ENCODE results near the gene PHC2.

PHC2 gene

DNA sequence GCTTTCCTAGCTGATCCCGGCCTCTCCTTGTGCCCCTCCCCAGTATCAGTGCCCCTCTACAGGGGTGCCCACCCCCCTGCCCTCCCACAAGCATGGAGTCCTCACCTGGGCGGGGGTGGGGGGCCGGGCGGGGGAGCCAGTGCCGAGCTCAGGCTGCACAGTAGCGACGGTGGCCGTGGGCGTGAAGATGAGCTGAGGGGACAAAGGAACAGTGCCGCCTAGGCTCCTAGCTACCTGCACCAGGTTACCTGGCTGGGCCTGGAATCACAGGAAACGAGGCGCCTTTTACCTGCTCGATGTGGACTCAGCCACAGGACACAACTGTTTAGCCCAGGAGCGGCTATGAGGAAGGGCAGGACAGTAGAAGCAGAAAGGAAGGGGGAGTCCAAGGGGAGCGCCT lies 62.5 kb downstream of the PHC2 start:
- H3K27ac ChIP-seq = no peak overlapping the region
- TF ChIP-seq, protein P1, sequence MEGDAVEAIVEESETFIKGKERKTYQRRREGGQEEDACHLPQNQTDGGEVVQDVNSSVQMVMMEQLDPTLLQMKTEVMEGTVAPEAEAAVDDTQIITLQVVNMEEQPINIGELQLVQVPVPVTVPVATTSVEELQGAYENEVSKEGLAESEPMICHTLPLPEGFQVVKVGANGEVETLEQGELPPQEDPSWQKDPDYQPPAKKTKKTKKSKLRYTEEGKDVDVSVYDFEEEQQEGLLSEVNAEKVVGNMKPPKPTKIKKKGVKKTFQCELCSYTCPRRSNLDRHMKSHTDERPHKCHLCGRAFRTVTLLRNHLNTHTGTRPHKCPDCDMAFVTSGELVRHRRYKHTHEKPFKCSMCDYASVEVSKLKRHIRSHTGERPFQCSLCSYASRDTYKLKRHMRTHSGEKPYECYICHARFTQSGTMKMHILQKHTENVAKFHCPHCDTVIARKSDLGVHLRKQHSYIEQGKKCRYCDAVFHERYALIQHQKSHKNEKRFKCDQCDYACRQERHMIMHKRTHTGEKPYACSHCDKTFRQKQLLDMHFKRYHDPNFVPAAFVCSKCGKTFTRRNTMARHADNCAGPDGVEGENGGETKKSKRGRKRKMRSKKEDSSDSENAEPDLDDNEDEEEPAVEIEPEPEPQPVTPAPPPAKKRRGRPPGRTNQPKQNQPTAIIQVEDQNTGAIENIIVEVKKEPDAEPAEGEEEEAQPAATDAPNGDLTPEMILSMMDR (conservative IDR thresholded peaks at IDR 0.05) = no peak

DNA sequence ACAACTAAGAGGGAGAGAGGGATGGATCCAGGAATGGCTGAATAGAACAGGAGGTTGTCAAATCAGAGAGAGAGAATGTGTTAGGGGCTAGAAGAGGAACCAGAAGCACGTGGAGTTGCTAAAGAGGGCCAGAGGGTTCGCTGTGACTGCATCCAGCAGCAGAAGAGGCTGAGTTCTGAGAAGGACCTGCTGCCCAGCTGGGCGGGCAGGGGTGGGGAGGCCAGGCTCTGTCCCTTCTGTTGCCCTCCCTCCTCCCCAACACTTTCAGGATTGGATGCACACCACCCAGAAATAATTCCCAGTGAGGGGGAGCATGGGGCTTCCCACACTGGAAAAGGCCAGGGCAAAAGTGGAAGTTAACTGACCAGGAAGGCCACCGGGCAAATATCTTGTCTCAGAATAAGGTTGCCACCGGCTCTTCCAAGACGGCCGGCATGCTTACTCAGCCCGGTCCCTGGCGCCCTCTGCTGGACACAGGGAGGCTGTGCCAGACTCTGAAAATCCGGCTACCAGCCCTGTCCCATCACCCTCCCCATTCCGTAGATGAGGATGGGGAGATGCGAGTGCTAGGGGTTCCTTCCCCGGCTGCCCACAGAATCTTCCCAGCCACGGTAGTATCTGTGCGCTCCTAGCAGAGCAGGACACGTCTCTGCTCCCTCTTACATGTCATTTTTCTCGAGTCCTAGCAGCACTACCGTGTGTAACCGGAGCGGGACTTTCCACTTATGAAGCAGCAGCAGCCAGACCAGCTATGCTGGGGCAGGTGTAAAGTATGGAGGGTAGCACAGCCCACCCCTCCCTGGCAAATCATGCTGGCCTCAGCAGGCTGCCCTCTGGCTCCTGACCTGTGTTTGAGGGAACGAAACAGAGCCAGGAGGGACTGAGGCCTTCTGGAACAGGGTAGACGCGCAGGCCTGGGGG lies 63.1 kb downstream of the PHC2 start:
- TF ChIP-seq, protein P1 (conservative IDR thresholded peaks at IDR 0.05) = peak; percentile 96
- H3K27ac ChIP-seq = peak overlapping the region; percentile 40; the same call in 1 of the 2 replicates

DNA sequence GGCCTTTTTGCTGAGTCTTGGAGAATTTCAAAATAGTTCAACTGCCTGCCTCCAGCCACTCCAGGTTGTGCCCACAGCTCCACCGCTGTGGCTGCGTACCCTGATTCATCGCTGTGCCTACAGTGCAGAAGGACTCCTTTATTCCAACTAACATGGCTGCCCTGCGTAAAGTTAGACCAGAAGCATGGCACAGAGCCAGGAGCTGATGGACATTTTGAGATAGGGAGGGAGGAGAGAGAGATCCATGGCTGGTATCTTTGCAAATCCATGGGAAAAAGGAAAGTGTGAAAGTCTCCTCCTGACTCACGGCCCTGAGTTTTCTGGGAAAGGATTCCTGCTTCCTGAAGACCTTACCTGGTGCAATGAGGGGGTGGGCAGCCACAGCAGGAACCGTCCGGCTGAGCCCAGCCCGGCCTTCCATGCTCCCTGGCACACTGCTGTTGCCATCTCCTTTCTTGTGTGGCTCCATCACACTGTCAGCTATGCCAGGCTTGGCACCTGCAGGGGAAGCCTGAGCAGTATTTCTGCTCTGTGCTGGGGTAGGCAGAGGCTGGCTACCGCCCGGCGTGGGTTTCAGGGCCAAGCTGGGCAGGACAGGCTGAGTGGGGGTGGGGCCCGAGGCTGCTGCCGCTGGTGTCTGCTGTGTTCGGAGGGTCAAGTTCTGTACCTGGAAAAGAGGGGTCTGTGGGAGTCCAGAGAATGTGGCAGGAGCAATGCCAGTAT lies 64.0 kb downstream of the PHC2 start:
- TF ChIP-seq, protein P1 (conservative IDR thresholded peaks at IDR 0.05) = no peak
- H3K27ac ChIP-seq = peak overlapping the region; percentile 40; the same call in 1 of the 2 replicates

DNA sequence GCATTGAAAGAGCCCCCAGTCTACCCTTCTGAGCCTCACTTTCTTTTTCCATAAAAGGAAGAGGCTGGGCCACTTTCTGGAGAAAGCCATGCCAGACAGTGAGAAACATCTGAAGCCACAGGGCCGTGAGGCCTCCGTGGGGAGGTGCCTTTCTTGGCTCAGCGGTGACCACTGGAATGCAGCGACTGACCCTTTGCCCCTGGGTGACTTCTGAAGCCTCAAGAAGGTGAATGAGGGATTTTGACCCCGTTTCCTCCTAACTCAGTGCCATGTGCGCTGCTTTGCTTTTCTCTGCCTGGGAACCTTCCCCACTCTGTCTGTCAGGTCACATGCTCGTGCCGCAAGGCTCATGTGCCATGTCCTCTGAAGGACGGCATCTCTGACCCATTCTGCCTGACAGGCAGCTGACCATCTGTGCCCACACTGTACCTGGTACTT lies 65.3 kb downstream of the PHC2 start:
- peak overlapping the region; percentile 80; the same call in 1 of the 2 replicates for H3K27ac ChIP-seq
- TF ChIP-seq, protein P1 (conservative IDR thresholded peaks at IDR 0.05) = no peak

DNA sequence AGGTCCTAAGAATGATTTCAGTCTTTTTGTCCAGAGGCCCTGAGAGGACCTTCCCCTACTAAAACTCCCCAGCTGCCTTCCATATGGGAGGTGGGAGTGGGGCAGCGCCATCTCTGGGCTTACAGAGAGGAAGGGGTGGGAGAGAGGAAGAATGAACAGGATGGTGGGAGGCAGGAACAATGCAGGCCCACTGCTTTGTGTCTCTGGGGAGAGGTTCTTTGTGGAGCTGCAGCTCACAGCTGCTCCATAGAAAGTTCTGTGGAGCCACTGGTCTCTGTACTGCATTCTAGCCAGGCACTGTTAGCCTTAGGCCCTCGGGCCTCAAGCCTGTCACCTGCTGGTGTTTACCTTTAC lies 66.4 kb downstream of the PHC2 start:
- TF ChIP-seq, protein P1 (conservative IDR thresholded peaks at IDR 0.05) = no peak
- H3K27ac ChIP-seq = peak overlapping the region; percentile 80

DNA sequence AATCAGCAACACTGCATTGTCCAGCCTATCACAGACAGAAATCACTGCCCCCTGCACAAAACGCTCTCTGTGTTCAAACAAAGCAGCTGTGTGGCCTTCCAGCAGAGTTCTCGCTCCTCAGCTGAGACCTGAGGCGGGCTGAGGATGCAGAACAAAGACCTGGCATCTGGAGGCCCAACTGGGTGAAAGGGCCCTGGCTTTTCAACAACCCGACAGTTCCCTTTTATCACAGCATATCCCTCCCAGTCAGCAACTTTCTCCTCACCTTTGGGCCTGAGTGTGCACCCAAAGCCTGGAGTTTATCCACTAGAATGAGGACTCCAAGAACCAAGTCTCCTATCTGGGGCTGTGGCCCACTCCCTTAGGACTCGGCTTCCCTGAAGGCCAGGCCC lies 67.4 kb downstream of the PHC2 start:
- peak overlapping the region; percentile 80 for H3K27ac ChIP-seq

DNA sequence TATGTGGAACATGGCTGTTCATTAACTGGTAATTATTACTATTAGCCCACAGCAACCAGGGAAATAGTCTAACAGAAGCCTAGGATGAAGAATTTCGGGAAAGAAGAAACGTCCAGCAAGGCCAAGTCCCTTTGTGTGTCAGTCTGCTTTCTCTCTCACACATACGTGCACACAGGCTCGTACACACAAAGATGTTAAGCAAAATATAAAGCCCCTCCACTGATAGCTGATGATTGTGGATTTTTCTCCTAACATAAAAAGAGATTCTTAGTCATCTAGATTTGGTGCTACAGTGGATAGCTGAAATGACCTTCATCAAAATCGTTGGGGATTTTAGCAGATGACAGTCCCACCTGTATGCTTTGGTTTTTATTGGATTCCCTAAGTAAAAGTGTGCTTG lies 67.9 kb downstream of the PHC2 start:
- TF ChIP-seq, protein P1 (conservative IDR thresholded peaks at IDR 0.05) = no peak
- peak overlapping the region; percentile 80 for H3K27ac ChIP-seq

More for the DNA sequence above, 67.4 kb downstream of the PHC2 start:
- TF ChIP-seq, protein P1 (conservative IDR thresholded peaks at IDR 0.05) = no peak
